Neural cell (in vitro differentiated cells): ENCODE measurements around the gene FHL2.

Experiments
- EP300 ChIP-seq: fragments of 450-650 bp; conservative IDR thresholded peaks from 2 replicates; pipeline ENCODE4 v1.6.1; 2014; ENCODE audit warnings: antibody characterized with exemption, mild to moderate bottlenecking, moderate library complexity; ENCODE audit not compliant: poor library complexity, severe bottlenecking
- POLR2AphosphoS5 ChIP-seq: IDR thresholded peaks from 2 replicates; pipeline ENCODE4 v1.6.1; 2012
- TF ChIP-seq, protein P1 (sequence below): fragments of 450-650 bp; IDR thresholded peaks from 2 replicates; pipeline ENCODE4 v1.5.1; 2014; ENCODE audit warnings: antibody characterized with exemption, mild to moderate bottlenecking, moderate library complexity; ENCODE audit not compliant: poor library complexity, severe bottlenecking

DNA sequence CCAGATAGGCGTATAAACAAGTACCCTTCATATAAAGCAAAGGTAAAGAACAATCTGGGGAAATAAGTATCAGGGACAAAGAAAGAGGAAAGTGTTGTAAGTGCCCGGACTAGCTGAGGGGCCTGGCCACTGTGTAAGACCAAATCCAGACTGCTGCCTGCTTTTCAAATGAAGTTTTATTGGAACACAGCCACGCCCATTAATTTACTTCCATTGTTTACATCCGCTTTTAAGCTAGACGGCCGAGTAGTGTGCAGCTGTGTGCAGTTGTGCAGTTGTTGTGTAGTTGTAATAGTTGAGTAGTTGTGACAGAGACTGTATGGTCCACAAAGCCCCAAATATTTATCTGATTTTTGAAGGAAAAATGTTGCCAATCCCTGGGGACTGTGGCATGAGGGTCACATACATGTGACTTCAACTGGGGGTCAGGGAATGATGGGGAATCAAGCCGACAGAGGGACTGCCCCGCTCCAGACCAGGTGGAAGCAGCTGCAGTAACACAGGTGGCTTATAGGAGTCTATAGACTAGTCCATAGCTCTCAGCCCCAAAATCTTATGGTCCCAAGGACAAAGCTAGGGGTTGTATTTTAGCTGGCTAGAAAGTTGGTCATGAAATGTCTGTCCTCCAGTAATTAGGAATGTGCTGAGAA lies 30.0 kb downstream of the FHL2 start:
- TF ChIP-seq POLR2AphosphoS5 (no peak), EP300 (no peak)
- TF ChIP-seq, protein P1, sequence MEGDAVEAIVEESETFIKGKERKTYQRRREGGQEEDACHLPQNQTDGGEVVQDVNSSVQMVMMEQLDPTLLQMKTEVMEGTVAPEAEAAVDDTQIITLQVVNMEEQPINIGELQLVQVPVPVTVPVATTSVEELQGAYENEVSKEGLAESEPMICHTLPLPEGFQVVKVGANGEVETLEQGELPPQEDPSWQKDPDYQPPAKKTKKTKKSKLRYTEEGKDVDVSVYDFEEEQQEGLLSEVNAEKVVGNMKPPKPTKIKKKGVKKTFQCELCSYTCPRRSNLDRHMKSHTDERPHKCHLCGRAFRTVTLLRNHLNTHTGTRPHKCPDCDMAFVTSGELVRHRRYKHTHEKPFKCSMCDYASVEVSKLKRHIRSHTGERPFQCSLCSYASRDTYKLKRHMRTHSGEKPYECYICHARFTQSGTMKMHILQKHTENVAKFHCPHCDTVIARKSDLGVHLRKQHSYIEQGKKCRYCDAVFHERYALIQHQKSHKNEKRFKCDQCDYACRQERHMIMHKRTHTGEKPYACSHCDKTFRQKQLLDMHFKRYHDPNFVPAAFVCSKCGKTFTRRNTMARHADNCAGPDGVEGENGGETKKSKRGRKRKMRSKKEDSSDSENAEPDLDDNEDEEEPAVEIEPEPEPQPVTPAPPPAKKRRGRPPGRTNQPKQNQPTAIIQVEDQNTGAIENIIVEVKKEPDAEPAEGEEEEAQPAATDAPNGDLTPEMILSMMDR, result no peak
